H9 (cell line): ENCODE measurements around the gene RAMP3. TPM values are rescaled to one million over a fixed set of nuclear protein-coding genes. Genes with fewer than 3 reads are reported as not detected.

Experiments
- DNase-seq: peaks from one replicate; pipeline ENCODE4 v3.0.0-alpha.2; 2017
- H2AFZ ChIP-seq: one replicate; pipeline ENCODE4 v1.6.1; 2013; ENCODE audit warnings: mild to moderate bottlenecking, low read length, control low read depth, moderate library complexity
- H2AK5ac ChIP-seq: 2 replicates; pipeline ENCODE4 v1.6.1; 2013; ENCODE audit warnings: low read length, control low read depth, mixed read lengths; ENCODE audit not compliant: insufficient read length
- H2BK120ac ChIP-seq: one replicate; pipeline ENCODE4 v1.6.1; 2013; ENCODE audit warnings: low read depth, mild to moderate bottlenecking, low read length, control low read depth, inconsistent platforms; ENCODE audit not compliant: poor library complexity, severe bottlenecking
- H2BK12ac ChIP-seq: 2 replicates; pipeline ENCODE4 v1.6.1; 2013; ENCODE audit warnings: low read length, control low read depth, mixed read lengths, low read depth; ENCODE audit not compliant: insufficient read length
- H2BK15ac ChIP-seq: 2 replicates; pipeline ENCODE4 v1.6.1; 2013; ENCODE audit warnings: low read depth, low read length, control low read depth
- H2BK20ac ChIP-seq: one replicate; pipeline ENCODE4 v1.6.1; 2013; ENCODE audit warnings: low read depth, mild to moderate bottlenecking, low read length, control low read depth, inconsistent platforms; ENCODE audit not compliant: poor library complexity, severe bottlenecking
- H2BK5ac ChIP-seq: 2 replicates; pipeline ENCODE4 v1.6.1; 2013; ENCODE audit warnings: low read length, control low read depth, mixed read lengths; ENCODE audit not compliant: insufficient read length
- H3K14ac ChIP-seq: 2 replicates; pipeline ENCODE4 v1.6.1; 2013; ENCODE audit warnings: low read length, control low read depth; ENCODE audit not compliant: insufficient read depth
- H3K18ac ChIP-seq: 2 replicates; pipeline ENCODE4 v1.6.1; 2013; ENCODE audit warnings: low read depth, mild to moderate bottlenecking, mixed read lengths, low read length, control low read depth; ENCODE audit not compliant: insufficient read length
- H3K23ac ChIP-seq: 2 replicates; pipeline ENCODE4 v1.6.1; 2013; ENCODE audit warnings: low read length, control low read depth, mixed read lengths, low read depth; ENCODE audit not compliant: insufficient read length
- H3K23me2 ChIP-seq: 2 replicates; pipeline ENCODE4 v1.6.1; 2013; ENCODE audit warnings: low read depth, mild to moderate bottlenecking, mixed read lengths, low read length, control low read depth; ENCODE audit not compliant: insufficient read length, poor library complexity, severe bottlenecking
- H3K27ac ChIP-seq: 2 replicates; pipeline ENCODE4 v1.5.1; 2013; ENCODE audit warnings: low read length, control low read depth, mixed read lengths, low read depth; ENCODE audit not compliant: insufficient read length
- H3K27me3 ChIP-seq: 2 replicates; pipeline ENCODE4 v1.6.1; 2013; ENCODE audit warnings: low read length, control low read depth, inconsistent platforms; ENCODE audit not compliant: insufficient read depth
- H3K4ac ChIP-seq: 2 replicates; pipeline ENCODE4 v1.6.1; 2013; ENCODE audit warnings: low read depth, mild to moderate bottlenecking, control low read depth, inconsistent platforms, low read length, moderate library complexity
- H3K4me1 ChIP-seq: 2 replicates; pipeline ENCODE4 v1.6.1; 2013; ENCODE audit warnings: low read length, control low read depth, inconsistent platforms; ENCODE audit not compliant: insufficient read depth
- H3K4me2 ChIP-seq: 2 replicates; pipeline ENCODE4 v1.6.1; 2013; ENCODE audit warnings: low read length, control low read depth, mixed read lengths; ENCODE audit not compliant: insufficient read length, insufficient read depth
- H3K56ac ChIP-seq: 2 replicates; pipeline ENCODE4 v1.6.1; 2013; ENCODE audit warnings: low read depth, mild to moderate bottlenecking, mixed read lengths, low read length, control low read depth; ENCODE audit not compliant: insufficient read length
- H3K79me1 ChIP-seq: 2 replicates; pipeline ENCODE4 v1.6.1; 2013; ENCODE audit warnings: low read depth, mild to moderate bottlenecking, moderate library complexity, low read length, control low read depth, inconsistent platforms; ENCODE audit not compliant: insufficient read depth, poor library complexity, severe bottlenecking
- H3K79me2 ChIP-seq: 2 replicates; pipeline ENCODE4 v1.6.1; 2013; ENCODE audit warnings: low read length, control low read depth, inconsistent platforms; ENCODE audit not compliant: insufficient read depth
- H3K9ac ChIP-seq: 2 replicates; pipeline ENCODE4 v1.6.1; 2013; ENCODE audit warnings: low read length, control low read depth, mixed read lengths; ENCODE audit not compliant: insufficient read length; ENCODE audit errors: extremely low read depth
- H3K9me3 ChIP-seq: one replicate; pipeline ENCODE4 v1.6.1; 2013; ENCODE audit warnings: low read depth, low read length, inconsistent platforms; ENCODE audit not compliant: control insufficient read depth
- H3T11ph ChIP-seq: one replicate; pipeline ENCODE4 v1.6.1; 2013; ENCODE audit warnings: mild to moderate bottlenecking, low read length, control low read depth, inconsistent platforms
- H4K20me1 ChIP-seq: one replicate; pipeline ENCODE4 v1.6.1; 2013; ENCODE audit not compliant: control insufficient read depth, insufficient read length, insufficient read depth
- H4K5ac ChIP-seq: 2 replicates; pipeline ENCODE4 v1.6.1; 2013; ENCODE audit warnings: low read depth, mild to moderate bottlenecking, mixed read lengths, low read length, control low read depth; ENCODE audit not compliant: insufficient read length
- H4K8ac ChIP-seq: replicated peaks from 2 replicates; pipeline ENCODE4 v1.6.1; 2013; ENCODE audit warnings: low read length, control low read depth, mixed read lengths, low read depth; ENCODE audit not compliant: insufficient read length
- H4K91ac ChIP-seq: 2 replicates; pipeline ENCODE4 v1.6.1; 2013; ENCODE audit warnings: low read depth, mild to moderate bottlenecking, moderate library complexity, mixed read lengths, low read length, control low read depth; ENCODE audit not compliant: insufficient read length
- H3K27ac Mint-ChIP-seq, 3 experiments: 2 replicates in 2 of 3; 3 replicates in 1 of 3; pipeline ENCODE4 v1.8.0; 2020 to 2021; ENCODE audit warnings: mixed read lengths in 3 of 3, mild to moderate bottlenecking in 1 of 3, moderate library complexity in 1 of 3
- H3K27me3 Mint-ChIP-seq: 2 replicates; pipeline ENCODE4 v1.8.0; 2021; ENCODE audit warnings: low read depth, mild to moderate bottlenecking, moderate library complexity, mixed read lengths
- H3K36me3 Mint-ChIP-seq, 3 experiments: 2 replicates in 2 of 3; 3 replicates in 1 of 3; pipeline ENCODE4 v1.8.0; 2020 to 2021; ENCODE audit warnings: low read depth in 3 of 3, mixed read lengths in 3 of 3; ENCODE audit not compliant: insufficient read depth in 1 of 3
- H3K4me1 Mint-ChIP-seq, 2 experiments: 2 replicates each; pipeline ENCODE4 v1.8.0; 2020; ENCODE audit warnings: mixed read lengths in 2 of 2
- H3K4me3 Mint-ChIP-seq, 2 experiments: 2 replicates in 1 of 2; 3 replicates in 1 of 2; pipeline ENCODE4 v1.8.0; 2020 to 2021; ENCODE audit warnings: mild to moderate bottlenecking in 2 of 2, mixed read lengths in 2 of 2, moderate library complexity in 1 of 2
- H3K9me3 Mint-ChIP-seq, 2 experiments: 2 replicates in 1 of 2; 3 replicates in 1 of 2; pipeline ENCODE4 v1.8.0; 2020; ENCODE audit warnings: mild to moderate bottlenecking in 2 of 2, mixed read lengths in 2 of 2, moderate library complexity in 1 of 2
- WGBS: extraction: QIAGEN DNeasy Blood & Tissue Kit; methylation state at CpG from one replicate; pipeline ENCODE4 v1.1.7; 2013; ENCODE audit warnings: missing lambda C conversion rate, low lambda C conversion rate, mixed read lengths; ENCODE audit not compliant: insufficient read length; ENCODE audit errors: extremely low coverage; 5-methylcytosine and 5-hydroxymethylcytosine counted together
- total RNA-seq: library from RNA; stranded (reverse); gene quantifications from 2 replicates; pipeline ENCODE4 v1.2.1, GENCODE V29; 2021
- TF ChIP-seq, protein P1 (sequence below): fragments of 200-600 bp; sonication (generic); conservative IDR thresholded peaks from 3 replicates; pipeline ENCODE4 v1.8.0; 2021; ENCODE audit warnings: antibody characterized with exemption, mild to moderate bottlenecking

Gene RAMP3
- total RNA-seq, 1 experiment from 2014 or later = 0.63 TPM

DNA sequence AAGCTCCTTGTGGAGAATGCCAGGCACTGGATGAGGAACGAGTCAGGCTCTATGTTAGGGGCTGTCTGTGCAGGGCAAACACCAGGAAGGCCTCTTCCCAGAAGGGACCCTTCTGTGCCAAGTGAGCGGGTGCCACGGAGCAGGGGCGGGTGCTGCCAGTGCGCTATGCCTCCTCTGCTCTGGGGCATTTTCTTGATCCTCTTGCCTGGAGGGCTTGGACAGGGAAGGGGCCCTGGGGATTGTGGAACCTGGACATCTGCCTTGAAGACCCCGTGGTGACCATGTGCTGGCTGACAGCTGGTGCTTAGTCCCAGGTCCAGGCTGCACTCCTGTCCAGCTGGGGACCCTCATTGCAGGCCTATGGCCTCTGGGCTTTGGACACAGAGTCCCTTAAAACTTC lies 30.7 kb upstream of the RAMP3 start:
- H2BK120ac ChIP-seq = no peak overlapping the region
- no peak overlapping the region for H4K91ac ChIP-seq
- H3K56ac ChIP-seq = no peak overlapping the region
- H3K27me3 ChIP-seq = no peaks in the 10 kb centered on the region
- DNase-seq = no peak
- no peak overlapping the region for H2BK15ac ChIP-seq
- no peak overlapping the region for H2BK12ac ChIP-seq
- H3K79me2 ChIP-seq = no peaks in the 10 kb centered on the region
- H3K4me2 ChIP-seq = no peak overlapping the region
- H3K79me1 ChIP-seq = no peaks in the 10 kb centered on the region
- H3K27ac Mint-ChIP-seq = no peak overlapping the region
- no peak overlapping the region for H2BK20ac ChIP-seq
- WGBS = no CpG with 5 or more reads among the region's 6 CpGs
- no peaks in the 10 kb centered on the region for H3K4me1 ChIP-seq
- H3K27ac ChIP-seq = no peak overlapping the region
- no peak overlapping the region for H2BK5ac ChIP-seq
- H3K9me3 ChIP-seq = no peaks in the 10 kb centered on the region
- no peak overlapping the region for H2AFZ ChIP-seq
- no peak overlapping the region for H3K14ac ChIP-seq
- H3K4me1 Mint-ChIP-seq = peaks cover 11% of the 10 kb centered on the region in 2 experiments
- H3K36me3 Mint-ChIP-seq = no peaks in the 10 kb centered on the region
- H3K9me3 Mint-ChIP-seq = no peaks in the 10 kb centered on the region
- peaks cover 6% of the 10 kb centered on the region for H3K27me3 Mint-ChIP-seq
- no peak overlapping the region for H4K5ac ChIP-seq
- H3K4ac ChIP-seq = no peak overlapping the region
- H3K18ac ChIP-seq = no peak overlapping the region
- no peak overlapping the region for H3K23ac ChIP-seq
- no peak overlapping the region for H3K4me3 Mint-ChIP-seq
- TF ChIP-seq, protein P1, sequence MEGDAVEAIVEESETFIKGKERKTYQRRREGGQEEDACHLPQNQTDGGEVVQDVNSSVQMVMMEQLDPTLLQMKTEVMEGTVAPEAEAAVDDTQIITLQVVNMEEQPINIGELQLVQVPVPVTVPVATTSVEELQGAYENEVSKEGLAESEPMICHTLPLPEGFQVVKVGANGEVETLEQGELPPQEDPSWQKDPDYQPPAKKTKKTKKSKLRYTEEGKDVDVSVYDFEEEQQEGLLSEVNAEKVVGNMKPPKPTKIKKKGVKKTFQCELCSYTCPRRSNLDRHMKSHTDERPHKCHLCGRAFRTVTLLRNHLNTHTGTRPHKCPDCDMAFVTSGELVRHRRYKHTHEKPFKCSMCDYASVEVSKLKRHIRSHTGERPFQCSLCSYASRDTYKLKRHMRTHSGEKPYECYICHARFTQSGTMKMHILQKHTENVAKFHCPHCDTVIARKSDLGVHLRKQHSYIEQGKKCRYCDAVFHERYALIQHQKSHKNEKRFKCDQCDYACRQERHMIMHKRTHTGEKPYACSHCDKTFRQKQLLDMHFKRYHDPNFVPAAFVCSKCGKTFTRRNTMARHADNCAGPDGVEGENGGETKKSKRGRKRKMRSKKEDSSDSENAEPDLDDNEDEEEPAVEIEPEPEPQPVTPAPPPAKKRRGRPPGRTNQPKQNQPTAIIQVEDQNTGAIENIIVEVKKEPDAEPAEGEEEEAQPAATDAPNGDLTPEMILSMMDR = no peak
- H3K9ac ChIP-seq = no peak overlapping the region
- H3K23me2 ChIP-seq = no peaks in the 10 kb centered on the region
- no peak overlapping the region for H2AK5ac ChIP-seq
- no peaks in the 10 kb centered on the region for H4K20me1 ChIP-seq
- no peak overlapping the region for H3T11ph ChIP-seq
- no peak overlapping the region for H4K8ac ChIP-seq
